H1 (cell line): ENCODE results near the gene TXNDC11. TPM values are rescaled to one million over a fixed set of nuclear protein-coding genes. Genes with fewer than 3 reads are reported as not detected.

ENCODE experiments used
- CTCF ChIA-PET: fragments of 300-600 bp; sonication (Branson Sonifier 250); formaldehyde crosslinking; loops from one replicate; lab custom pipeline; 2021; ENCODE audit not compliant: partially characterized antibody; lab: Charles Lee
- POLR2A ChIA-PET: fragments of 300-600 bp; sonication (Branson Sonifier 250); formaldehyde crosslinking; loops from one replicate; lab custom pipeline; 2021; ENCODE audit warnings: inconsistent platforms; ENCODE audit not compliant: partially characterized antibody; lab: Charles Lee
- DNase-seq, 2 experiments: peaks; one replicate each; pipeline versions ENCODE4 v3.0.0 to v3.0.0-alpha.2; 2010 to 2022; ENCODE audit warnings: low spot score in 2 of 2, low read depth in 1 of 2, mixed read lengths in 1 of 2
- FAIRE-seq: peaks from 2 replicates; lab custom pipeline; 2011; peaks lifted over from hg19 to GRCh38; lab: Jason Lieb, UNC
- H2AFZ ChIP-seq: 2 replicates; pipeline ENCODE4 v1.8.1; 2012; ENCODE audit warnings: low read length, inconsistent platforms
- H2AK5ac ChIP-seq: 2 replicates; pipeline ENCODE4 v1.6.1; 2013; ENCODE audit warnings: low read depth, low read length
- H2BK120ac ChIP-seq: replicated peaks from 2 replicates; pipeline ENCODE3; 2013; ENCODE audit warnings: low read depth, low read length, inconsistent platforms
- H2BK12ac ChIP-seq: 2 replicates; pipeline ENCODE4 v1.6.1; 2013; ENCODE audit warnings: low read depth, low read length
- H2BK15ac ChIP-seq: 2 replicates; pipeline ENCODE4 v1.6.1; 2013; ENCODE audit warnings: low read length
- H2BK20ac ChIP-seq: 2 replicates; pipeline ENCODE4 v1.6.1; 2013; ENCODE audit warnings: low read length
- H2BK5ac ChIP-seq: 2 replicates; pipeline ENCODE4 v1.6.1; 2013; ENCODE audit warnings: low read depth, low read length
- H3K14ac ChIP-seq: 2 replicates; pipeline ENCODE4 v1.6.1; 2013; ENCODE audit warnings: inconsistent platforms; ENCODE audit not compliant: insufficient read length
- H3K18ac ChIP-seq: 2 replicates; pipeline ENCODE4 v1.6.1; 2013; ENCODE audit warnings: low read length; ENCODE audit errors: extremely low read depth
- H3K23ac ChIP-seq: 2 replicates; pipeline ENCODE4 v1.6.1; 2013; ENCODE audit warnings: inconsistent platforms; ENCODE audit not compliant: insufficient read length
- H3K23me2 ChIP-seq: 2 replicates; pipeline ENCODE4 v1.6.1; 2013; ENCODE audit warnings: low read depth, low read length
- H3K27ac ChIP-seq: 2 replicates; pipeline ENCODE4 v1.6.1; 2011; ENCODE audit warnings: low read depth, low read length, inconsistent platforms
- H3K27me3 ChIP-seq, 4 experiments: replicated peaks in 1 of 4; 1 replicate in 1 of 4; 2 replicates in 3 of 4; pipeline versions ENCODE4 v1.6.1 to v1.8.1; 2011 to 2013; ENCODE audit warnings: low read length in 3 of 4, mild to moderate bottlenecking in 3 of 4, inconsistent platforms in 2 of 4, mixed read lengths in 2 of 4, moderate library complexity in 1 of 4; ENCODE audit not compliant: control insufficient read depth in 3 of 4, insufficient read depth in 3 of 4; ENCODE audit errors: extremely low read depth in 1 of 4
- H3K36me3 ChIP-seq, 4 experiments: 2 replicates each; pipeline versions ENCODE4 v1.6.1 to v1.8.1; 2011 to 2013; ENCODE audit warnings: mild to moderate bottlenecking in 4 of 4, low read length in 3 of 4, moderate library complexity in 2 of 4, control low read depth in 1 of 4, inconsistent platforms in 1 of 4; ENCODE audit not compliant: insufficient read depth in 4 of 4, control insufficient read depth in 2 of 4
- H3K4ac ChIP-seq: replicated peaks from 2 replicates; pipeline ENCODE3; 2013; ENCODE audit warnings: low read length, low read depth, mixed read lengths, inconsistent platforms; ENCODE audit not compliant: insufficient read length
- H3K4me1 ChIP-seq, 4 experiments: replicated peaks in 1 of 4; 1 replicate in 1 of 4; 2 replicates in 3 of 4; pipeline versions ENCODE4 v1.6.1 to v1.8.1; 2011 to 2013; ENCODE audit warnings: low read length in 3 of 4, inconsistent platforms in 2 of 4, mixed read lengths in 1 of 4; ENCODE audit not compliant: insufficient read depth in 4 of 4, control insufficient read depth in 3 of 4
- H3K4me2 ChIP-seq, 2 experiments: 2 replicates each; pipeline versions ENCODE4 v1.6.1 to v1.8.1; 2011 to 2013; ENCODE audit warnings: low read depth in 2 of 2, low read length in 2 of 2, control low read depth in 1 of 2, inconsistent platforms in 1 of 2, mild to moderate bottlenecking in 1 of 2; ENCODE audit not compliant: insufficient read depth in 1 of 2
- H3K4me3 ChIP-seq, 4 experiments: fragments of 200-600, 300-600 bp in 1 of 4; sonication (generic), shearing (Covaris generic), sonication (Bioruptor Twin) in 1 of 4; 2 replicates each; pipeline versions ENCODE4 v1.5.1 to v1.8.1; 2011 to 2016; ENCODE audit warnings: low read length in 4 of 4, low read depth in 3 of 4, control low read depth in 2 of 4, inconsistent platforms in 2 of 4, mild to moderate bottlenecking in 2 of 4, mixed read lengths in 1 of 4, moderate library complexity in 1 of 4; ENCODE audit not compliant: insufficient read depth in 2 of 4; ENCODE audit errors: extremely low read depth in 1 of 4
- H3K56ac ChIP-seq: replicated peaks from 2 replicates; pipeline ENCODE3; 2013; ENCODE audit warnings: low read depth, mild to moderate bottlenecking, mixed read lengths, low read length, inconsistent platforms; ENCODE audit not compliant: insufficient read length
- H3K79me1 ChIP-seq: 2 replicates; pipeline ENCODE4 v1.6.1; 2013; ENCODE audit warnings: low read depth, low read length, control low read depth
- H3K79me2 ChIP-seq, 2 experiments: 2 replicates each; pipeline versions ENCODE4 v1.6.1 to v1.8.1; 2012 to 2013; ENCODE audit warnings: low read length in 2 of 2, mild to moderate bottlenecking in 2 of 2, inconsistent platforms in 1 of 2; ENCODE audit not compliant: insufficient read depth in 2 of 2, control insufficient read depth in 1 of 2
- H3K9ac ChIP-seq, 4 experiments: replicated peaks in 1 of 4; 1 replicate in 1 of 4; 2 replicates in 3 of 4; pipeline versions ENCODE4 v1.6.1 to v1.8.1; 2011 to 2013; ENCODE audit warnings: low read depth in 3 of 4, low read length in 3 of 4, control low read depth in 2 of 4, mild to moderate bottlenecking in 2 of 4, moderate library complexity in 2 of 4, inconsistent platforms in 1 of 4; ENCODE audit errors: extremely low read depth in 1 of 4
- H3K9me3 ChIP-seq, 2 experiments: 2 replicates each; pipeline versions ENCODE4 v1.6.1 to v1.8.1; 2012 to 2013; ENCODE audit warnings: mild to moderate bottlenecking in 2 of 2, moderate library complexity in 2 of 2, control low read depth in 1 of 2, inconsistent platforms in 1 of 2, low read depth in 1 of 2, low read length in 1 of 2, mixed read lengths in 1 of 2; ENCODE audit not compliant: insufficient read depth in 2 of 2
- H4K20me1 ChIP-seq, 2 experiments: replicated peaks in 1 of 2; 2 replicates each; pipeline versions ENCODE3 to v1.8.1; 2011 to 2013; ENCODE audit warnings: inconsistent platforms in 2 of 2, low read length in 2 of 2, mild to moderate bottlenecking in 1 of 2; ENCODE audit not compliant: insufficient read depth in 2 of 2, control insufficient read depth in 1 of 2
- H4K5ac ChIP-seq: 2 replicates; pipeline ENCODE4 v1.6.1; 2013; ENCODE audit warnings: low read length, low read depth, mixed read lengths, inconsistent platforms; ENCODE audit not compliant: insufficient read length
- H4K8ac ChIP-seq: 2 replicates; pipeline ENCODE4 v1.8.0; 2013; ENCODE audit warnings: mild to moderate bottlenecking, moderate library complexity, low read length, inconsistent platforms; ENCODE audit not compliant: insufficient read depth; ENCODE audit errors: extremely low read depth
- H4K91ac ChIP-seq: replicated peaks from 2 replicates; pipeline ENCODE3; 2013; ENCODE audit warnings: low read length, mixed read lengths, inconsistent platforms; ENCODE audit not compliant: insufficient read length
- BACH1 ChIP-seq: IDR thresholded peaks from 2 replicates; pipeline ENCODE4 v1.6.1; 2012; ENCODE audit warnings: low read length, improper control_type of control experiment
- CHD1 ChIP-seq: IDR thresholded peaks from 2 replicates; pipeline ENCODE4 v1.6.1; 2012; ENCODE audit warnings: low read depth, low read length, improper control_type of control experiment
- EP300 ChIP-seq, 2 experiments: IDR thresholded peaks; 1 replicate in 1 of 2; 2 replicates in 1 of 2; pipeline ENCODE4 v1.6.1; 2011 to 2012; ENCODE audit warnings: low read depth in 2 of 2, low read length in 2 of 2, mild to moderate bottlenecking in 2 of 2, borderline replicate concordance in 1 of 2, inconsistent platforms in 1 of 2, moderate library complexity in 1 of 2
- FOSL1 ChIP-seq: IDR thresholded peaks from 2 replicates; pipeline ENCODE4 v1.6.1; 2011; ENCODE audit warnings: mild to moderate bottlenecking, low read depth, low read length, moderate library complexity; ENCODE audit not compliant: insufficient read depth
- JUND ChIP-seq: IDR thresholded peaks from 2 replicates; pipeline ENCODE4 v1.6.1; 2011; ENCODE audit warnings: mild to moderate bottlenecking, improper control_type of control experiment, low read length
- KDM5A ChIP-seq: fragments of 200-600 bp; IDR thresholded peaks from 2 replicates; pipeline ENCODE4 v1.7.1; 2012; ENCODE audit warnings: mild to moderate bottlenecking, low read length, inconsistent platforms, mixed read lengths
- PHF8 ChIP-seq: fragments of 200-600 bp; sonication (generic); conservative IDR thresholded peaks from 2 replicates; pipeline ENCODE4 v1.7.1; 2012; ENCODE audit warnings: low read depth, mild to moderate bottlenecking, inconsistent platforms, low read length, moderate library complexity
- RNF2 ChIP-seq: fragments of 200-900, 300-1000 bp; sonication (generic); IDR thresholded peaks from 2 replicates; pipeline ENCODE4 v1.7.1; 2016; ENCODE audit warnings: borderline replicate concordance, low read depth, mild to moderate bottlenecking, antibody characterized with exemption, low read length; ENCODE audit not compliant: poor library complexity, severe bottlenecking; ENCODE audit errors: missing control alignments
- RXRA ChIP-seq: IDR thresholded peaks from 2 replicates; pipeline ENCODE4 v1.6.1; 2011; ENCODE audit warnings: low read depth, mild to moderate bottlenecking, low read length, moderate library complexity; ENCODE audit not compliant: insufficient read depth
- SIN3A ChIP-seq, 2 experiments: IDR thresholded peaks in 1 of 2; conservative IDR thresholded peaks in 1 of 2; 2 replicates each; pipeline ENCODE4 v1.6.1; 2011 to 2012; ENCODE audit warnings: low read length in 2 of 2, improper control_type of control experiment in 1 of 2, low read depth in 1 of 2, mild to moderate bottlenecking in 1 of 2
- TAF1 ChIP-seq: IDR thresholded peaks from 2 replicates; pipeline ENCODE4 v1.6.1; 2011; ENCODE audit warnings: mild to moderate bottlenecking, low read depth, low read length
- TBP ChIP-seq: IDR thresholded peaks from 2 replicates; pipeline ENCODE4 v1.6.1; 2011; ENCODE audit warnings: low read depth, low read length, improper control_type of control experiment
- WGBS, 2 experiments: shearing (Covaris generic) in 1 of 2; methylation state at CpG; one replicate each; pipeline versions ENCODE4 v1.1.6 to v1.1.7; 2013 to 2015; ENCODE audit warnings: low lambda C conversion rate in 2 of 2, mixed read lengths in 2 of 2, inconsistent platforms in 1 of 2, low coverage in 1 of 2, missing lambda C conversion rate in 1 of 2; ENCODE audit not compliant: insufficient replicate concordance in 2 of 2, insufficient coverage in 1 of 2, insufficient read length in 1 of 2; ENCODE audit errors: extremely low coverage in 1 of 2, missing lambda C conversion rate in 1 of 2; 5-methylcytosine and 5-hydroxymethylcytosine counted together
- polyA plus RNA-seq, 7 experiments: library from polyadenylated mRNA; depleted of rRNA in 3 of 7; stranded (reverse) in 5 of 7; unstranded in 2 of 7; fragments of >200 nt in 5 of 7; fragments of 200-250 nt in 2 of 7; gene quantifications; 1 replicate in 5 of 7; 2 replicates in 1 of 7; 4 replicates in 1 of 7; pipeline versions ENCODE4 v1.2.1 to v1.2.3, GENCODE V29; 2011 to 2013; ENCODE audit warnings: missing spikeins in 2 of 7, mixed read lengths in 2 of 7
- total RNA-seq: library from RNA; stranded (reverse); fragmentation: NEBNext Ultra II Directional; extraction: Animal tissue kit (Norgen Biotek cat#: 25700); gene quantifications from 2 replicates; pipeline ENCODE4 v1.2.1, GENCODE V29; 2021
- TF ChIP-seq, protein P1 (sequence below): IDR thresholded peaks from 2 replicates; pipeline ENCODE4 v1.6.1; 2012; ENCODE audit warnings: inconsistent platforms

The TXNDC11 gene
- total and polyA plus RNA-seq, 2 of the 8 experiments (the other 6 are each of a cell fraction or from before 2014, with no cell fraction given), result 13.5 to 13.8 TPM

DNA sequence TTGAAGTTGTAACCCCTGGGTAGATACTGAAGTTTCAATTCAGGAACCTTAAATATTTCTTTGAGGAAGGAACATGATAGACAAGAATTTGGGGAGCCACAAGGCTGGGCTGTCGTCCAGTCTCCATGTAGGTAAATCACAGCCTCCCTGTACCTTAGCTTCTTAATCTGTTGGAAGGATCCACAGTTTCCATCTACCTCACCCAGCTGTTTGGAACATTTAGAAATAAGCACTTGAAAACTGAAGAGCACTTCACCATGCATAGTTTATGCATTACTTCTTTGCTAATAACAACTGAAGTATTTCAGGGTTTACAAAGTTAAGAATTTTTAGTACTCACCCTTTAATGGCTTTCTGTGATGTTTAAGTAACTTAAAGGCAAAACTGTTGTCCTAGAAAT, 17.2 kb downstream of the TXNDC11 start:
- FAIRE-seq (no peak), DNase-seq (no peak)
- H2BK20ac ChIP-seq, result no peak overlapping the region
- H3K9ac ChIP-seq, result no peak overlapping the region
- no peaks in the 10 kb centered on the region for H3K4me1 ChIP-seq
- no peak overlapping the region for H2BK120ac ChIP-seq
- no peak overlapping the region for H3K18ac ChIP-seq
- peaks cover 0 to 20% (median 6%) of the 10 kb centered on the region in 4 experiments; a peak in 4 of 8 replicates for H3K36me3 ChIP-seq
- H3K27ac ChIP-seq, result no peak overlapping the region
- no peak overlapping the region for H2AK5ac ChIP-seq
- no peak overlapping the region for H2BK5ac ChIP-seq
- H3K79me2 ChIP-seq, result no peaks in the 10 kb centered on the region
- no peak overlapping the region for H3K14ac ChIP-seq
- ChIA-PET CTCF (interaction anchor here (0.6 to 1.6 kb wide), 4 partner anchors 9 to 47 kb away, joined by 3 read pairs; no protein-coding TSS in a partner anchor), POLR2A (interaction anchor here (1.0 kb wide), 1 partner anchor 16 kb away, joined by 9 read pairs; the partner anchor contains the start of gene TXNDC11)
- no peaks in the 10 kb centered on the region for H3K9me3 ChIP-seq
- H3K4me2 ChIP-seq, result no peak overlapping the region
- no peaks in the 10 kb centered on the region for H4K20me1 ChIP-seq
- no peak overlapping the region for H4K8ac ChIP-seq
- no peak overlapping the region for H4K5ac ChIP-seq
- H3K23me2 ChIP-seq, result no peaks in the 10 kb centered on the region
- H2AFZ ChIP-seq, result no peak overlapping the region
- H3K23ac ChIP-seq, result no peak overlapping the region
- H4K91ac ChIP-seq, result no peak overlapping the region
- H2BK12ac ChIP-seq, result no peak overlapping the region
- WGBS, 2 experiments, result 94% methylated on average over 1 of the region's 1 CpG; no CpG with 5 or more reads in 1 of the 2 experiments
- no peak overlapping the region for H3K4me3 ChIP-seq
- no peaks in the 10 kb centered on the region for H3K27me3 ChIP-seq
- H3K79me1 ChIP-seq, result no peaks in the 10 kb centered on the region
- H3K56ac ChIP-seq, result no peak overlapping the region
- H2BK15ac ChIP-seq, result no peak overlapping the region
- no peak overlapping the region for H3K4ac ChIP-seq
- TF ChIP-seq TBP (no peak), SIN3A (conservative IDR thresholded peaks at IDR 0.05 in 1 of 2, IDR thresholded peaks at IDR 0.05 in 1 of 2; ENCODE audit: low read depth in 1 of 2, low read length in 2 of 2) (no peak), PHF8 (no peak), RXRA (no peak), EP300 (IDR thresholded peaks at IDR 0.05; ENCODE audit: borderline replicate concordance in 1 of 2, low read depth in 2 of 2, low read length in 2 of 2) (no peak), CHD1 (no peak), TAF1 (no peak), RNF2 (no peak), BACH1 (no peak), KDM5A (no peak), FOSL1 (no peak), JUND (no peak)
- TF ChIP-seq, protein P1, sequence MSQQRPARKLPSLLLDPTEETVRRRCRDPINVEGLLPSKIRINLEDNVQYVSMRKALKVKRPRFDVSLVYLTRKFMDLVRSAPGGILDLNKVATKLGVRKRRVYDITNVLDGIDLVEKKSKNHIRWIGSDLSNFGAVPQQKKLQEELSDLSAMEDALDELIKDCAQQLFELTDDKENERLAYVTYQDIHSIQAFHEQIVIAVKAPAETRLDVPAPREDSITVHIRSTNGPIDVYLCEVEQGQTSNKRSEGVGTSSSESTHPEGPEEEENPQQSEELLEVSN, result no peak
